GM13977 (cell line): Measurements from ENCODE around the gene TMEM115.
"Not testable (repeated sequence)": the region's sequence is repeated elsewhere in the genome, so short reads cannot be mapped to it uniquely, and the experiment has no call there.

Experiments
- DNase-seq: peaks from one replicate; pipeline ENCODE4 v3.0.0; 2012; ENCODE audit warnings: low spot score
- in situ Hi-C: fragments of 300-500 bp; cut with MboI; formaldehyde crosslinking; loops from one replicate; pipeline ENCODE4 v1.12.0; 2022; ENCODE audit warnings: low sequenced_read_pairs, low pct_unique_long_range_greater_than_20kb, mixed read lengths, inconsistent platforms; ENCODE audit not compliant: unreplicated experiment
- TF ChIP-seq, protein P1 (sequence below): IDR thresholded peaks from 2 replicates; pipeline ENCODE4 v1.5.1; 2012; ENCODE audit warnings: mild to moderate bottlenecking, control low read depth; ENCODE audit not compliant: insufficient read depth; ENCODE audit errors: extremely low read depth, missing control alignments

TMEM115 gene

DNA sequence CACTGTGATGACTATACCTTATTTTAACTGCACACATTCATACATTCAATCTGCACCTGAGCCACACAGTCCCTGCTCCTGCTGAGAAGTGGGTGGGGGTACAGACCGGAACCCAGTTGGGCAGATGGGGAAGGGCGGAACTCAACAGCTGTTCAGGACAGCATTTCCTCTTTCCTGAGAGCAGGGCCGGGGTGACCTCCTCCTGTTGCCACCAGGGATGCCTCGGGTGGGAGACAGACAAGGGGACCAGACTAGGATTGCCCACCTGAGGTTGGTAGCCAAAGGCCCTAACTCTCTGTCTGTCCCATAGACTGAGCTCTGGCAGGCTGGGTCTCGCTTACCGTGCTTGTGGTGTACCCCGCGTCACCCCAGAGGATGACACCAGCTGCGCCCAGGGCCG is 40.7 kb downstream of the TMEM115 start:
- TF ChIP-seq, protein P1, sequence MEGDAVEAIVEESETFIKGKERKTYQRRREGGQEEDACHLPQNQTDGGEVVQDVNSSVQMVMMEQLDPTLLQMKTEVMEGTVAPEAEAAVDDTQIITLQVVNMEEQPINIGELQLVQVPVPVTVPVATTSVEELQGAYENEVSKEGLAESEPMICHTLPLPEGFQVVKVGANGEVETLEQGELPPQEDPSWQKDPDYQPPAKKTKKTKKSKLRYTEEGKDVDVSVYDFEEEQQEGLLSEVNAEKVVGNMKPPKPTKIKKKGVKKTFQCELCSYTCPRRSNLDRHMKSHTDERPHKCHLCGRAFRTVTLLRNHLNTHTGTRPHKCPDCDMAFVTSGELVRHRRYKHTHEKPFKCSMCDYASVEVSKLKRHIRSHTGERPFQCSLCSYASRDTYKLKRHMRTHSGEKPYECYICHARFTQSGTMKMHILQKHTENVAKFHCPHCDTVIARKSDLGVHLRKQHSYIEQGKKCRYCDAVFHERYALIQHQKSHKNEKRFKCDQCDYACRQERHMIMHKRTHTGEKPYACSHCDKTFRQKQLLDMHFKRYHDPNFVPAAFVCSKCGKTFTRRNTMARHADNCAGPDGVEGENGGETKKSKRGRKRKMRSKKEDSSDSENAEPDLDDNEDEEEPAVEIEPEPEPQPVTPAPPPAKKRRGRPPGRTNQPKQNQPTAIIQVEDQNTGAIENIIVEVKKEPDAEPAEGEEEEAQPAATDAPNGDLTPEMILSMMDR: no peak
- in situ Hi-C loops: no loop called here
- DNase-seq: no peak

DNA sequence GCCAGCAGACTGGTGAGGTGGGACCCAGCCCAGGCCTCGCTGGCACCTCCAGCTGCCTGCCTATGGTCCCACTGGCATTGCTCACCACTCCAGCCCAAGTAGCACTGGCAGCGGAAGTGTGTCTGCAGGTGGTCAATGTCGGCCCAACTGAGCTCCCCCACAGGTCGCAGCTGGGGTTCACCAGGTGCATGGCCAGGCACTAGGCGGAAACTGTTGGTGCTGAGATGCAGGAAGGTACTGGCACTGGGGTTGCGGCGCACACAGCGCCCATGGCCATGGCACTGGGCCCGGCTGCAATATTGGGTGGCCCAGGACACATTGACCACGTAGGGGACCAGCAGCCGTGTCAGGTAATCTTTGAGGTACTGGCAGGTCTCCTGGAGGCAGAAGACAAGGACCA is 41.2 kb downstream of the TMEM115 start:
- TF ChIP-seq, protein P1: no peak
- no peak for DNase-seq
- in situ Hi-C loops: no loop called here

- no peak for DNase-seq
- TF ChIP-seq, protein P1: no peak
These were observed 42.0 kb downstream of the TMEM115 start for GRCh38 chr3:50317300-50317699.

GRCh38 chr3:50316657-50317242 is 42.6 kb downstream of the TMEM115 start:
- in situ Hi-C loops: no loop called here
- DNase-seq: no peak
- TF ChIP-seq, protein P1: no peak

More at GRCh38 chr3:50317300-50317699, 42.0 kb downstream of the TMEM115 start:
- in situ Hi-C loops: no loop called here

GRCh38 chr3:50314816-50315215 is 44.5 kb downstream of the TMEM115 start:
- no peak for DNase-seq
- TF ChIP-seq, protein P1: no peak
- in situ Hi-C loops: no loop called here

- TF ChIP-seq, protein P1: no peak
- DNase-seq: no peak
- in situ Hi-C loops: no loop called here
These were observed 45.0 kb downstream of the TMEM115 start for GRCh38 chr3:50314342-50314741.

DNA sequence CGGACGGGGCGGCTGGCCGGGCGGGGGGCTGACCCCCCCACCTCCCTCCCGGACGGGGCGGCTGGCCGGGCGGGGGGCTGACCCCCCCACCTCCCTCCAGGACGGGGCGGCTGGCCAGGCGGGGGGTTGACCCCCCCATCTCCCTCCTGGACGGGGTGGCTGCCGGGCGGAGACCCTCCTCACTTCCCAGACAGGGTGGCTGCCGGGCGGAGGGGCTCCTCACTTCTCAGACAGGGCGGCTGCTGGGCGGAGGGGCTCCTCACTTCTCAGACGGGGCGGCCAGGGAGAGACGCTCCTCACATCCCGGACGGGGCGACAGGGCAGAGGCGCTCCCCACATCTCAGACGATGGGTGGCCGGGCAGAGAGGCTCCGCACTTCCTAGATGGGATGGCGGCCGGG is 47.3 kb downstream of the TMEM115 start:
- in situ Hi-C loops, DNase-seq: not testable (repeated sequence)
